ENCODE measurements around the gene SGK2.
"Not testable (repeated sequence)": the region's sequence is repeated elsewhere in the genome, so short reads cannot be mapped to it uniquely, and the experiment has no call there.

SGK2 gene

GRCh38 chr20:43563991-43564390, 5.2 kb downstream of the SGK2 start:
- DNase-seq: no peak

- DNase-seq: no peak
Observed at GRCh38 chr20:43564455-43564854, 5.6 kb downstream of the SGK2 start.

DNA sequence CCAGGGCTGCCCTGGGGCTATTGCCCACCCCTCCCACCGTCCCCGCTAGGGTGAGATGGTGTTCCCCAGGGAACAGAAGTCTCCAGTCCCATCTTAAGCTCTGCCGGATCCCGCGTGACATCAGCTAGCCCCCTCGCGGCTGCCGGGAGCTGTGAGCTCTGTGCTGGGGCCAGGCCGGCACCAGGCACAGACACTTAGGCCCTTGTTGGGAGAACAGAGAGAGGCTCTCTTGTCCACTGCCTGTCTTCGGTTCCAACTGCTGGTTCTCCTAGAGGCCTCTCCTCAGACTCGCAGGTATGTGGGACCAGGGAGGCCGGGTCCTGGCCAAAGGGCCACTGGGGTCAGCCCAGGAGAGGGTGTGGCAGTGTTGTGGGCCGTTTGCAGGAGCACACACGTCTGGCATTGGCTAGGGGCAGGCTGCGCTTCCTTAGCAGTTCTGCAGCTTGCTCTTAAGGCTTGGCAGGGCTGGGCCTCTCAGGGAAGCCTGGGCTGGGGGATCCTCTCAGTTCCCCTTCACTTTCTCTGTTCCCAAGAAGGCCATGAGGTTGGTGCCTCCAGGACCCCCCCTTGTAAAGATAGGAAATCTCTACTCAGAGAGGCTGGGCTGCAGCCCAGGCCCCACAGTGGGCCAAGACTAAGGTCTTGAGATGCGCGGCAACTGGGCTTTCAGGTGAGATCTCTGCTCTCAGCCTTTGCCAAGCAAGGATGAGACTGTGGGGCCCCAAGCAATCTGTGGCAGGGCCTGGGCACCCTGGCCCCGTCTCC, 6.3 kb downstream of the SGK2 start:
- DNase-seq: no peak

- no peak for DNase-seq
Observed at GRCh38 chr20:43565758-43566104, 6.9 kb downstream of the SGK2 start.

DNA sequence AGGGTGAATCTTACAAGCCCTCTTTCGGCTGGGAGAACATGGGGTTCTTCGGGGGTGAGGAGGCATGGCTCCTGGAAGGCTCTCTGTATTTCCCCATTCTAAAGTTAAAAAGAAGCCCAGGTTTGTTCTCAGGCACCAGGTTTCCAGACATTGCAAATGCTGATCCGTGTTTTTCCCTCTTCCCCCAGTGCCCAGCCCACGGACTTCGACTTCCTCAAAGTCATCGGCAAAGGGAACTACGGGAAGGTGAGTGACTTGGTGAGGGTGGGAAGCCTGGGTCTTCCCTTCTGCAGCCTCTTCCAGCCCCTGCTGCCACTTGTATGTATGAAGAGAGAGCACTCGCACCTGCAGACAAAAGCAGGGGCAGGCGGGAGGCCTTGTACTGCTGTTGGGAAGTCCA, 8.7 kb downstream of the SGK2 start:
- no peak for DNase-seq

GRCh38 chr20:43568706-43569105, 9.9 kb downstream of the SGK2 start:
- DNase-seq: no peak

DNA sequence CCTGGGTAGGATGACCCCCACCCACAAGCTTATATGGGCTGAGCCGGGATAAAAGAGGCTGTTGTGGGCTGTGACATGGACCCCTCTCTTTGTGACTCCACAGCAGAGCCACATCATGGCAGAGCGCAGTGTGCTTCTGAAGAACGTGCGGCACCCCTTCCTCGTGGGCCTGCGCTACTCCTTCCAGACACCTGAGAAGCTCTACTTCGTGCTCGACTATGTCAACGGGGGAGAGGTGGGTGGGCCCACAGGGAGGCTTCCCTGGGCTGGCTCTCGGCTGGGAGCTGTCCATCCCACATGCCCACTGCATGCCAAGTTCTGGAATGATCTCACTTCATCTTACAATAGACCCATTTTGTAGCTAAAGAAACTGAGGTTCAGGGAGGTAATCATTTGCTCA, 10.5 kb downstream of the SGK2 start:
- no peak for DNase-seq

- DNase-seq: no peak
Observed at GRCh38 chr20:43570496-43570895, 11.7 kb downstream of the SGK2 start.

DNA sequence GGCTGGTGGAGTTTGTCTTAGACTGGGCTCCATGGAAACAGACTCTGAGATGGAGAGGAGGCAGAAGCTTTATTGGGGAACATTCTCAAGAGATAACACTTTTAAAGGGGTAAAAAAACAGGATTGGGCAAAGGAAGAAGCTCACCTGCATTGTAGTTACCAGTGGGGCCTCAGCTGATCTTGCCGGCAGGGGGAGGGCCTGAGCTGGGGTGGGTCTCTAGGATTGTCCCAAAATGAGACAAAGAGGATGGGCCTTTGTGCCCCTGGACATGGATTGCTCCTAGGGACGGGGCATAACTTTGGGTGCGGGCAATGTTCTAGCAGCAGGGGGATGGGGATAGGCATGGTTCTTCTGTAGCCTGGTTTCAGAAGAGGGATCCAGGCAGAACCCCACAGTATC, 12.5 kb downstream of the SGK2 start:
- no peak for DNase-seq

DNA sequence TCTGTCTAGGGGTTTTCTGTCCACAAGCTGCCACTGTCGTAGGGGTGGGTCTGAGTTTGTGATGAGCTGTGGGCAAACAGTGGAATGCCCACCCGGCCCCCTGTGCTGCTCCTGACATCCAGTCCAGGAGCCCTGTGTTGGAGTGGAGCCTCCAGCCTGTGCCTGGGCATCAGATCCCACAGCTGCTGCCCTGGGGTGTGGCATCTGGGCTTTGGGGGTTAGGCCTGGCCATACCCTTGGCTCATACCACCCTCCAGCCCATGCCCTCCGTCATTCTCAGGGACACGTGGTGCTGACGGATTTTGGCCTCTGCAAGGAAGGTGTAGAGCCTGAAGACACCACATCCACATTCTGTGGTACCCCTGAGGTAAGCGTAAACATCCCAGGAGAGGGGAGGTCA, 12.9 kb downstream of the SGK2 start:
- no peak for DNase-seq

DNA sequence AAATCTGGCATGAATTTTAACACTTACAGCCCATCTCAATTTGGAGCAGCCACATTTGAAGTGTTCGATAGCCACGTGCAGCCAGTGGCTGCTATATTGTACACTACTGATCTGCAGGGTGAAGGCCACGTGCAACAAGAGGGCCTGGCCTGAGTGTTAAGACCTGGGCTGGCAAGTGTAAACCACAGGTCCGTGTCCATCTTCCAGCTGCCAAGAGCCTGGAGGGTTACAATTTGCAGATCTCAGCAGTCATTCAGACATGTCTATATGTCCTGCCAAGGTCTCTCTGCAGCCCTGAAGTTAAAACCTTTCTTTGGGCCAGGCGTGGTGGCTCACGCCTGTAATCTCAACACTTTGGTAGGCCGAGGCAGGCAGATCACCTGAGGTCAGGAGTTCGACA, 14.1 kb downstream of the SGK2 start:
- DNase-seq: no peak

DNA sequence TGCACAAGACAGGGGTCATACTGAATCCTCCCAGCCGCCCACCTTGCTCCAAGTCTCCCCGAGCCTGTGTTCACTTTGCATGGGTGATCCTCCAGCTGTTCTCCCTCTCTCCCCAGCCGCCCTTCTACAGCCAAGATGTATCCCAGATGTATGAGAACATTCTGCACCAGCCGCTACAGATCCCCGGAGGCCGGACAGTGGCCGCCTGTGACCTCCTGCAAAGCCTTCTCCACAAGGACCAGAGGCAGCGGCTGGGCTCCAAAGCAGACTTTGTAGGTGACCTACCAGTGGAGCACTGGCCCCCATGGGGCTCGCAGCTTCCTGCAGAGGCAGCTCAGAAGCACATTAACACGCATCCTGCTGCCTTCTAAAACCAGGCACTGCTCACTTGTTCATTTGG, 17.3 kb downstream of the SGK2 start:
- DNase-seq: no peak

GRCh38 chr20:43579861-43580793, 21.3 kb downstream of the SGK2 start:
- no peak for DNase-seq

DNA sequence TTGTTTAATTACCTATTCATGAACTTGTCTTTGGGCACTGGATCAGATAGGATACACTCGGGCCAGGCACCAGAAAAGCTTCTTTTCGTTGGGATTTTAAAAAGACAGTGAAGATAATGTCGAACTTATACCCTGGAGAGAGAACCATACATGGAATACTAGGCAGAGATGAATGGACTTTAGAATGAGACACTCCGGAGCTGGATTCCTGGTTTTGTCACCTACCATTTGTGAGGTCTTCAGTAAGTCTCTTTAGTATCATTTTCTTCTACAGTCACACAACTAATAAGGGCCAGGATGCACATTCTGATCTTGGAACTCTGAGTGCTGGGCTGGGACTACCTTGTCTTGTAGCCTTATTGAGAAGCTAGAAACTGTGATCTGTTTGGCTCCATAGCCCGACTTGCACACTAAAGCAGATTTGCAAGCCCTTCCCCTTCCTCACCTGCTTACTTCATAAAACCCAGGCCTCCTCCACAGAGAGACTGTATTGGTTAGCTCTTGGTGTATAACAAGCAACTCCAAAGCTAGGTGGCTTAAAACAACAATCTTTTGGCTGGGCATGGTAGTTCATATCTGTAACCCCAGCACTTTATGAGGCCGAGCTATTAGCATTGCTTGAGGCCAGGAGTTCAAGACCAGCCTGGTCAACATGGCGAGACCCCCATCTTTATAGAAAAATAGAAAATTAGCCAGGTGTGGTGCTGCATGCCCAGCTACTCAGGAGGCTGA, 24.5 kb downstream of the SGK2 start:
- no peak for DNase-seq

DNA sequence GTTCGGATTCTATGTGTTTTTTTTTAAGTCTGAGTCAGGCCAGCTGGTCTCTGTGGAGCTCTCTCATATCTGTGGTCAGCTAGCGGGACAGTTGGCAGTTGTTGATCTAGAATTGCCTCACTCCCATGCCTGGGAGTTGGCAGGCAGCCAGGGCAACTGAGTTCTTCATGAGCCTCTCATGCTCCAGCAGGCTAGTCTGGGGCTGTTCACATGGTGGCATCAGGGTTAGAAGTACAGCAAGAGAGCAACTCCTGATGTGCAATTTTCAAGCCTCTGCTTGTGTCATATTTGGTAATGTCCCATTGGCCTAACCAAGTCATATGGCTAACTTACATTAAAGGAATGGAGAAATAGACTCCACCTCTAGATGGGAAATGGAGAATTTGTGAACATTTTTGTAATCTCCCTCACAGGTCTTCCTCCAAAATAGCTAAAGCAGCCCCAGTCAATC, 25.2 kb downstream of the SGK2 start:
- DNase-seq: no peak

DNA sequence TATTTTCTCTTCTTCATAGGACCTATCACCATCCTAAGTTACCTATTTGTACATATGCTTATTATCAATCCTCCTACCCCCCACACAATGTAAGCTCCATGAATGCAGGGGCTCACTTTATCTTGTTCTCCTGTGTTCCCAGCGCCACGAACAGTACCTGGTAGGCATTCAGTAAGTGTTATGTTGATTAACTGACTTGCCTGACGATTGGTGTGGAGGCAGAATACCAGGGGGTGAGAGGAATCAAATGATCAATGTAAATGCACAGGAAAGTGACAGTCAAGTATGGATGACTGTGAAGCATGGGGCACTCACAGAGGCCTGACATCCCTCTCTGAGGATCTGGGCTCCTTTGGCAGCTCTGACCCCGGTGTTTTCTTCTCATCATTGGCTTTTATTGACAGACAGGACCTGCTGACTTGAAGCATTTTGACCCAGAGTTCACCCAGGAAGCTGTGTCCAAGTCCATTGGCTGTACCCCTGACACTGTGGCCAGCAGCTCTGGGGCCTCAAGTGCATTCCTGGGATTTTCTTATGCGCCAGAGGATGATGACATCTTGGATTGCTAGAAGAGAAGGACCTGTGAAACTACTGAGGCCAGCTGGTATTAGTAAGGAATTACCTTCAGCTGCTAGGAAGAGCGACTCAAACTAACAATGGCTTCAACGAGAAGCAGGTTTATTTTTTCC, 25.8 kb downstream of the SGK2 start:
- no peak for DNase-seq

DNA sequence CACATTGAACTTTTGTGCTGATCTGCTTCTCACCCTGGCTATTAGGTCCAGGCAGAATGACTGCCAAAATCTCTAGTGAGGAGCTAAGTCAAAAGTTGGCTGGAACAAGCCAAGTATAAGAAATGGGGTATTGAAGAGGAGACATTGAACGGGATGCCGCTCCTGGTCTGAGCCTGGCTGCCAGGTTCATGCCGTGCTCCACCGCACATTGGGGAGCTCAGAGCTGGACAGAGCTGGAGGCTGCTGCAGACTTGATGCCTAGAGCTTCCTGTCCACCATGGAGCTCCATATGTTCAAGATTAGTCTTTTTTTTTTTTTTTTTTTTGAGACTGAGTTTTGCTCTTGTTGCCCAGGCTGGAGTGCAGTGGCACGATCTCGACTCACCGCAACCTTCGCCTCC, 27.8 kb downstream of the SGK2 start:
- DNase-seq: no peak

DNA sequence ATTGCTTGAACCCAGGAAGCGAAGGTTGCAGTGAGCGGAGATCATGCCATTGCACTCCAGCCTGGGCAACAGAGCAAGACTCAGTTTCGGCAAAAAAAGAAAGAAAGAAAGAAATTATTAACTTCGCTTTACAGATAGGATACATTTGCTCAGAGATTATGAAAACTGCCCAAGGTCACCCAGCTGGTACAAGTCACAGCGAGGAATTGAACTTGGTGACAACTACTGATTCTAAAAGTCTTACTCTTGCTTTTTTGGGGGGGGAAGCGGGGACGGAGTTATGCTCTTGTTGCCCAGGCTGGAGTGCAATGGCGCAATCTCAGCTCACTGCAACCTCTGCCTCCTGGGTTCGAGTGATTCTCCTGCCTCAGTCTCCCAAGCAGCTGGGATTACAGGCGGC, 29.7 kb downstream of the SGK2 start:
- not testable (repeated sequence) for DNase-seq

- no peak for DNase-seq
Observed at GRCh38 chr20:43590036-43590391, 31.2 kb downstream of the SGK2 start.

GRCh38 chr20:43590392-43591303, 31.8 kb downstream of the SGK2 start, which contains the start of gene IFT52:
Gene IFT52, plus strand, starts transcription at chr20:43590937. Its CDS starts 3,762 bp downstream, at chr20:43594699.
- DNase-seq: peak; percentile 85

DNA sequence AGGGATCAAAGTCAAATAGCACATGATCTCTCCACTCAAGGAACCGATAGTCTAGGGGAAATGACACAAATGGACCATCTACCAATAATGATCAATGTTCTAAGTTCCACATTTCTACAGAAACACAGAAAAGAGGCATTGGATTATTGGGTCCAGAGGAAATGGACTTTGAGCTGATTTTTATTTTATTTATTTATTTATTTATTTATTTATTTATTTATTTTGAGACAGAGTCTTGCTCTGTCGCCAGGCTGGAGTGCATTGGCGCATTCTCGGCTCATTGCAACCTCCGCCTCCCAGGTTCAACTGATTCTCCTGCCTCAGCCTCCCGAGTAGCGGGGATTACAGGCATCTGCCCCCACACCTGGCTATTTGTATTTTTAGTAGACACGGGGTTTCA, 43.1 kb downstream of the SGK2 start:
- DNase-seq: not testable (repeated sequence)

DNA sequence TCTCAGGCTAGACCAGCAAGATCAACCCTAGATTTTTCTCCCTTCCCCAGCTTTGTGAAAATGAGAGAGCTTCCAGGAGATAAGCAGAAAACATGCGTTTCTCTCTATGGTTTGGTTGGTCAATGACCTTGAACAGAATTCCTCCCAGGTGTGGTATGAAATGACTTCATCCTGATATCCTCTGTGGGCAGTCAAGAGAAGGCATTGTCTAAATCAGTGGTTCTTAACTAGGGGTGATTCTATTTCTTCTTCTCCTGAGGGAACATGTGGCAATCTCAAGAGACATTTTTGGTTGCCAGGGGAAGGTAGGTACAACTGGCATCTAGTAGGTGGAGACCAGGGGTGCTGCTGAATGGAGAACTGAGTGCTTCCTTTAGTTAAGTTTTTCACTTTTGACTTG, 44.3 kb downstream of the SGK2 start:
- DNase-seq: no peak

All from CD4-positive, alpha-beta T cell treated with Interferon gamma for 1 hour (primary cell).